ENCODE data around the gene MYO9B. TPM values are rescaled to one million over a fixed set of nuclear protein-coding genes. Genes with fewer than 3 reads are reported as not detected.

The MYO9B gene
- polyA plus RNA-seq, 1 donor (not counting 4 experiments of a cell fraction or from before 2014, with no cell fraction given): 14.3 TPM

GRCh38 chr19:17229890-17230289, 154.3 kb downstream of the MYO9B start:
- peaks cover 7% of the 10 kb centered on the region for H3K4me1 ChIP-seq (ENCODE audit: control insufficient read depth, extremely low read depth, insufficient read depth, low read length)
- no peaks in the 10 kb centered on the region for H3K9me3 ChIP-seq (ENCODE audit: control insufficient read depth, low read depth, low read length)
- H3K9me1 ChIP-seq (ENCODE audit: control insufficient read depth, extremely low read depth, insufficient read depth, low read length): no peaks in the 10 kb centered on the region
- H3K4me3 ChIP-seq (ENCODE audit: control insufficient read depth in 2 of 3, extremely low read depth in 1 of 3, insufficient read depth in 2 of 3, low read depth in 1 of 3, low read length in 3 of 3): no peak overlapping the region
- no peak overlapping the region for H2AFZ ChIP-seq (ENCODE audit: control insufficient read depth, low read length)
- H3K4me2 ChIP-seq (ENCODE audit: control insufficient read depth, extremely low read depth, insufficient read depth, low read depth, low read length): no peak overlapping the region
- DNase-seq (ENCODE audit: low read depth, low spot score) (no peak), FAIRE-seq (no peak)
- no peak overlapping the region for H3K27ac ChIP-seq (ENCODE audit: control insufficient read depth, insufficient read depth, low read length)
- H3K79me2 ChIP-seq (ENCODE audit: control insufficient read depth, insufficient read depth, low read length): peaks cover 23% of the 10 kb centered on the region
- H3K9ac ChIP-seq (ENCODE audit: control insufficient read depth, extremely low read depth, insufficient read depth, low read length): no peak overlapping the region
- TF ChIP-seq EZH2 (IDR thresholded peaks at IDR 0.05; ENCODE audit: low read length) (no peak), CTCF (optimal IDR thresholded peaks at IDR 0.05 in 1 of 3, IDR thresholded peaks at IDR 0.05 in 1 of 3, conservative IDR thresholded peaks at IDR 0.05 in 1 of 3; ENCODE audit: extremely low read depth in 1 of 3, insufficient read depth in 2 of 3, low read length in 3 of 3) (no peak)
- no peaks in the 10 kb centered on the region for H3K27me3 ChIP-seq (ENCODE audit: control insufficient read depth, extremely low read depth, insufficient read depth, low read length)
- dilution Hi-C loops (cut with MboI; ENCODE audit: extremely low pct_ligation_motif_present, low sequenced_read_pairs): no loop called here
- H4K20me1 ChIP-seq (ENCODE audit: control insufficient read depth, extremely low read depth, insufficient read depth, low read length): peaks cover 4% of the 10 kb centered on the region
- H3K36me3 ChIP-seq (ENCODE audit: control insufficient read depth in 2 of 2, extremely low read depth in 1 of 2, insufficient read depth in 2 of 2, low read length in 2 of 2): peaks cover 12 to 13% of the 10 kb centered on the region in 2 experiments

- Histone ChIP-seq H3K79me2 (ENCODE audit: control insufficient read depth, insufficient read depth, low read length) (peaks cover 28% of the 10 kb centered on the region), H3K4me1 (ENCODE audit: control insufficient read depth, extremely low read depth, insufficient read depth, low read length) (peaks cover 14% of the 10 kb centered on the region), H3K9ac (ENCODE audit: control insufficient read depth, extremely low read depth, insufficient read depth, low read length) (no peak overlapping the region), H3K9me1 (ENCODE audit: control insufficient read depth, extremely low read depth, insufficient read depth, low read length) (no peaks in the 10 kb centered on the region), H3K4me2 (ENCODE audit: control insufficient read depth, extremely low read depth, insufficient read depth, low read depth, low read length) (no peak overlapping the region), H3K27me3 (ENCODE audit: control insufficient read depth, extremely low read depth, insufficient read depth, low read length) (no peaks in the 10 kb centered on the region), H3K4me3 (ENCODE audit: control insufficient read depth in 2 of 3, extremely low read depth in 1 of 3, insufficient read depth in 2 of 3, low read depth in 1 of 3, low read length in 3 of 3) (no peak overlapping the region), H2AFZ (ENCODE audit: control insufficient read depth, low read length) (no peak overlapping the region), H3K36me3 (ENCODE audit: control insufficient read depth in 2 of 2, extremely low read depth in 1 of 2, insufficient read depth in 2 of 2, low read length in 2 of 2) (peaks cover 12 to 17% of the 10 kb centered on the region in 2 experiments), H4K20me1 (ENCODE audit: control insufficient read depth, extremely low read depth, insufficient read depth, low read length) (peaks cover 4% of the 10 kb centered on the region), H3K9me3 (ENCODE audit: control insufficient read depth, low read depth, low read length) (no peaks in the 10 kb centered on the region), H3K27ac (ENCODE audit: control insufficient read depth, insufficient read depth, low read length) (no peak overlapping the region)
- FAIRE-seq: no peak
- TF ChIP-seq EZH2 (IDR thresholded peaks at IDR 0.05; ENCODE audit: low read length) (no peak), CTCF (optimal IDR thresholded peaks at IDR 0.05 in 1 of 3, IDR thresholded peaks at IDR 0.05 in 1 of 3, conservative IDR thresholded peaks at IDR 0.05 in 1 of 3; ENCODE audit: extremely low read depth in 1 of 3, insufficient read depth in 2 of 3, low read length in 3 of 3) (no peak)
- dilution Hi-C loops (cut with MboI; ENCODE audit: extremely low pct_ligation_motif_present, low sequenced_read_pairs): no loop called here
- DNase-seq (ENCODE audit: low read depth, low spot score): no peak
These were observed 156.7 kb downstream of the MYO9B start for GRCh38 chr19:17232258-17232657.
